ENCODE data around the gene SEMA3E. TPM values are rescaled to one million over a fixed set of nuclear protein-coding genes. Genes with fewer than 3 reads are reported as not detected.

SEMA3E gene
- polyA plus RNA-seq, 1 of the 3 experiments (the other 2 are of a cell fraction): under 0.01 TPM

DNA sequence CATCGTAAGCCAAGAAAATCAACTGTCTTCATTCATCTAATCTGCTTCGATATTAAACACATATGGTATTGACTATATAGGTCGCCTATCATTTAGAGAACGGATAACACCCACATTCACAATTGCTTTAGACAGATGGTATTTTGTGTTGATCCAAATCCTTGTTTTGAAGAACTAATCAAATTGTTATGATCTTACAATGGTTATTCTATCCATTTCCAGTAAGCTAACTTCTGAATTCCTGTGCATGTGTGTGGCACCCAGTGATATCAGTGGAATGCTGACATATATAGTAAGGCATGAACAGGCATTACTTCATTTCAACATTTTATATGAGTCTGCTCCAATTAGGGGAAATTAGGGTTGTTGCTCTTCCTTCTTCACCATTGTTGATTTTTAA, 98.8 kb downstream of the SEMA3E start (continued):
- TF ChIP-seq RXRA (IDR thresholded peaks at IDR 0.05; ENCODE audit: borderline replicate concordance, low read depth) (no peak), USF1 (IDR thresholded peaks at IDR 0.05; ENCODE audit: borderline replicate concordance, low read depth) (no peak)
- TF ChIP-seq, protein P1, sequence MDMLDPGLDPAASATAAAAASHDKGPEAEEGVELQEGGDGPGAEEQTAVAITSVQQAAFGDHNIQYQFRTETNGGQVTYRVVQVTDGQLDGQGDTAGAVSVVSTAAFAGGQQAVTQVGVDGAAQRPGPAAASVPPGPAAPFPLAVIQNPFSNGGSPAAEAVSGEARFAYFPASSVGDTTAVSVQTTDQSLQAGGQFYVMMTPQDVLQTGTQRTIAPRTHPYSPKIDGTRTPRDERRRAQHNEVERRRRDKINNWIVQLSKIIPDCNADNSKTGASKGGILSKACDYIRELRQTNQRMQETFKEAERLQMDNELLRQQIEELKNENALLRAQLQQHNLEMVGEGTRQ (IDR thresholded peaks at IDR 0.05; ENCODE audit: borderline replicate concordance, low read depth, low read length): no peak
- TF ChIP-seq, protein P2, sequence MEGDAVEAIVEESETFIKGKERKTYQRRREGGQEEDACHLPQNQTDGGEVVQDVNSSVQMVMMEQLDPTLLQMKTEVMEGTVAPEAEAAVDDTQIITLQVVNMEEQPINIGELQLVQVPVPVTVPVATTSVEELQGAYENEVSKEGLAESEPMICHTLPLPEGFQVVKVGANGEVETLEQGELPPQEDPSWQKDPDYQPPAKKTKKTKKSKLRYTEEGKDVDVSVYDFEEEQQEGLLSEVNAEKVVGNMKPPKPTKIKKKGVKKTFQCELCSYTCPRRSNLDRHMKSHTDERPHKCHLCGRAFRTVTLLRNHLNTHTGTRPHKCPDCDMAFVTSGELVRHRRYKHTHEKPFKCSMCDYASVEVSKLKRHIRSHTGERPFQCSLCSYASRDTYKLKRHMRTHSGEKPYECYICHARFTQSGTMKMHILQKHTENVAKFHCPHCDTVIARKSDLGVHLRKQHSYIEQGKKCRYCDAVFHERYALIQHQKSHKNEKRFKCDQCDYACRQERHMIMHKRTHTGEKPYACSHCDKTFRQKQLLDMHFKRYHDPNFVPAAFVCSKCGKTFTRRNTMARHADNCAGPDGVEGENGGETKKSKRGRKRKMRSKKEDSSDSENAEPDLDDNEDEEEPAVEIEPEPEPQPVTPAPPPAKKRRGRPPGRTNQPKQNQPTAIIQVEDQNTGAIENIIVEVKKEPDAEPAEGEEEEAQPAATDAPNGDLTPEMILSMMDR (IDR thresholded peaks at IDR 0.05): no peak

GRCh38 chr7:83548250-83548649, 100.7 kb downstream of the SEMA3E start:
- Histone ChIP-seq H3K9me2 (no peaks in the 10 kb centered on the region), H2AFZ (ENCODE audit: low read depth) (no peak overlapping the region), H3K36me3 (replicated peaks in 1 of 2; ENCODE audit: control insufficient read depth in 1 of 2, insufficient read depth in 2 of 2, low read length in 1 of 2) (peaks cover 0 to 3% of the 10 kb centered on the region in 2 experiments), H3K4me3 (ENCODE audit: low read depth in 2 of 2, low read length in 1 of 2) (no peak overlapping the region), H3K27me3 (ENCODE audit: insufficient read depth) (no peaks in the 10 kb centered on the region), H3K4me1 (ENCODE audit: control insufficient read depth in 1 of 2, insufficient read depth in 2 of 2, low read depth in 1 of 2, low read length in 1 of 2) (peaks cover 8 to 12% of the 10 kb centered on the region in 2 experiments; a peak in 3 of 4 replicates), H3K9ac (no peak overlapping the region), H3K79me2 (ENCODE audit: insufficient read depth) (no peaks in the 10 kb centered on the region), H4K20me1 (ENCODE audit: insufficient read depth) (no peaks in the 10 kb centered on the region), H3K27ac (ENCODE audit: low read depth in 2 of 2, low read length in 1 of 2) (peak overlapping the region in 1 of 2 experiments; percentile 60; a peak in 1 of 4 replicates), H3F3A (replicated peaks; ENCODE audit: insufficient read depth) (peaks cover 24% of the 10 kb centered on the region), H3K4me2 (no peak overlapping the region), H3K9me3 (no peaks in the 10 kb centered on the region)
- 33% methylated on average over 1 of the region's 1 CpG for WGBS (ENCODE audit: low lambda C conversion rate)
- CTCF ChIA-PET: no interaction called here
- POLR2A ChIA-PET: no interaction called here
- DNase-seq: no peak
- TF ChIP-seq, protein P2 (IDR thresholded peaks at IDR 0.05): no peak
- no peak for TF ChIP-seq SMC3 (IDR thresholded peaks at IDR 0.05; ENCODE audit: low read depth, low read length)
- TF ChIP-seq TAF1 (IDR thresholded peaks at IDR 0.05; ENCODE audit: borderline replicate concordance, low read depth, low read length): no peak
- TF ChIP-seq CHD2 (IDR thresholded peaks at IDR 0.05; ENCODE audit: low read length, partially characterized antibody): no peak
- TF ChIP-seq, protein P3, sequence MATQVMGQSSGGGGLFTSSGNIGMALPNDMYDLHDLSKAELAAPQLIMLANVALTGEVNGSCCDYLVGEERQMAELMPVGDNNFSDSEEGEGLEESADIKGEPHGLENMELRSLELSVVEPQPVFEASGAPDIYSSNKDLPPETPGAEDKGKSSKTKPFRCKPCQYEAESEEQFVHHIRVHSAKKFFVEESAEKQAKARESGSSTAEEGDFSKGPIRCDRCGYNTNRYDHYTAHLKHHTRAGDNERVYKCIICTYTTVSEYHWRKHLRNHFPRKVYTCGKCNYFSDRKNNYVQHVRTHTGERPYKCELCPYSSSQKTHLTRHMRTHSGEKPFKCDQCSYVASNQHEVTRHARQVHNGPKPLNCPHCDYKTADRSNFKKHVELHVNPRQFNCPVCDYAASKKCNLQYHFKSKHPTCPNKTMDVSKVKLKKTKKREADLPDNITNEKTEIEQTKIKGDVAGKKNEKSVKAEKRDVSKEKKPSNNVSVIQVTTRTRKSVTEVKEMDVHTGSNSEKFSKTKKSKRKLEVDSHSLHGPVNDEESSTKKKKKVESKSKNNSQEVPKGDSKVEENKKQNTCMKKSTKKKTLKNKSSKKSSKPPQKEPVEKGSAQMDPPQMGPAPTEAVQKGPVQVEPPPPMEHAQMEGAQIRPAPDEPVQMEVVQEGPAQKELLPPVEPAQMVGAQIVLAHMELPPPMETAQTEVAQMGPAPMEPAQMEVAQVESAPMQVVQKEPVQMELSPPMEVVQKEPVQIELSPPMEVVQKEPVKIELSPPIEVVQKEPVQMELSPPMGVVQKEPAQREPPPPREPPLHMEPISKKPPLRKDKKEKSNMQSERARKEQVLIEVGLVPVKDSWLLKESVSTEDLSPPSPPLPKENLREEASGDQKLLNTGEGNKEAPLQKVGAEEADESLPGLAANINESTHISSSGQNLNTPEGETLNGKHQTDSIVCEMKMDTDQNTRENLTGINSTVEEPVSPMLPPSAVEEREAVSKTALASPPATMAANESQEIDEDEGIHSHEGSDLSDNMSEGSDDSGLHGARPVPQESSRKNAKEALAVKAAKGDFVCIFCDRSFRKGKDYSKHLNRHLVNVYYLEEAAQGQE (IDR thresholded peaks at IDR 0.05; ENCODE audit: low read depth, low read length): no peak
- TF ChIP-seq NRF1 (IDR thresholded peaks at IDR 0.05; ENCODE audit: low read depth, low read length): no peak
- TF ChIP-seq POLR2AphosphoS5 (IDR thresholded peaks at IDR 0.05; ENCODE audit: low read depth, low read length): no peak
- TF ChIP-seq ELF1 (IDR thresholded peaks at IDR 0.05): no peak
- no peak for TF ChIP-seq RFX5 (IDR thresholded peaks at IDR 0.05; ENCODE audit: low read length)
- TF ChIP-seq FOXM1 (IDR thresholded peaks at IDR 0.05; ENCODE audit: low read depth): no peak
- no peak for TF ChIP-seq RXRA (IDR thresholded peaks at IDR 0.05; ENCODE audit: borderline replicate concordance, low read depth)
- no peak for TF ChIP-seq MEF2A (IDR thresholded peaks at IDR 0.05; ENCODE audit: borderline replicate concordance, low read depth)
- TF ChIP-seq USF1 (IDR thresholded peaks at IDR 0.05; ENCODE audit: borderline replicate concordance, low read depth): no peak
- no peak for TF ChIP-seq YY1 (IDR thresholded peaks at IDR 0.05; ENCODE audit: low read depth)

Measured in SK-N-SH (cell line).